Peyer's patch (tissue), 4 donors: Measurements from ENCODE around the gene RMND5A. TPM values are rescaled to one million over a fixed set of nuclear protein-coding genes. Genes with fewer than 3 reads are reported as not detected.
A peak's percentile ranks its signal among the peaks of the same experiment; 100 is the strongest.

ENCODE experiments used
- DNase-seq, 3 donors: peaks; one replicate each; pipeline ENCODE4 v3.0.0-alpha.2; 2017 to 2019
- H3K27ac ChIP-seq, 4 donors: fragments of 200-600 bp; sonication (generic); one replicate each; pipeline ENCODE4 v1.5.1; 2016 to 2019
- H3K27me3 ChIP-seq, 2 donors: fragments of 200-600 bp; sonication (generic); one replicate each; pipeline ENCODE4 v1.5.1; 2019
- H3K36me3 ChIP-seq, 3 donors: fragments of 200-600 bp; sonication (generic); one replicate each; pipeline ENCODE4 v1.5.1; 2016 to 2019
- H3K4me1 ChIP-seq, 4 donors: fragments of 200-600 bp; sonication (generic); one replicate each; pipeline ENCODE4 v1.5.1; 2016 to 2019
- H3K4me3 ChIP-seq, 4 donors: fragments of 200-600 bp; sonication (generic); 1 replicate in 3 of 4; 2 replicates in 1 of 4; pipeline ENCODE4 v1.5.1; 2016 to 2019; ENCODE audit warnings: mild to moderate bottlenecking in 1 of 4
- H3K9me3 ChIP-seq, 4 donors: fragments of 200-600 bp; sonication (generic); one replicate each; pipeline ENCODE4 v1.5.1; 2016 to 2019; ENCODE audit warnings: mild to moderate bottlenecking in 1 of 4
- POLR2A ChIP-seq, 2 donors: fragments of 450-650 bp; IDR thresholded peaks; one replicate each; pipeline ENCODE4 v1.5.1; 2017; ENCODE audit warnings: antibody characterized with exemption in 2 of 2, mild to moderate bottlenecking in 2 of 2, moderate library complexity in 2 of 2
- total RNA-seq, 4 donors: library from RNA; depleted of rRNA; stranded (reverse); fragments of >200 nt; gene quantifications; one replicate each; pipeline ENCODE4 v1.1.0, GENCODE V29; 2016
- TF ChIP-seq, protein P1 (sequence below), 6 experiments: fragments of 450-650 bp in 4 of 6; fragments of 200-600 bp in 2 of 6; sonication (generic) in 1 of 6; IDR thresholded peaks; one replicate each; pipeline ENCODE4 v1.5.1; 2017 to 2019; ENCODE audit warnings: antibody characterized with exemption in 6 of 6, mild to moderate bottlenecking in 3 of 6, moderate library complexity in 1 of 6

Gene RMND5A
- total RNA-seq, 4 donors from 2014 or later = 26.4 to 98.6 (median 49.6) TPM

GRCh38 chr2:86781363-86781762, 61.3 kb downstream of the RMND5A start:
- Histone ChIP-seq H3K27ac (no peak overlapping the region), H3K9me3 (no peaks in the 10 kb centered on the region), H3K4me3 (no peak overlapping the region), H3K36me3 (no peaks in the 10 kb centered on the region), H3K4me1 (no peaks in the 10 kb centered on the region), H3K27me3 (no peaks in the 10 kb centered on the region)
- no peak for TF ChIP-seq POLR2A (IDR thresholded peaks at IDR 0.05)
- TF ChIP-seq, protein P1, sequence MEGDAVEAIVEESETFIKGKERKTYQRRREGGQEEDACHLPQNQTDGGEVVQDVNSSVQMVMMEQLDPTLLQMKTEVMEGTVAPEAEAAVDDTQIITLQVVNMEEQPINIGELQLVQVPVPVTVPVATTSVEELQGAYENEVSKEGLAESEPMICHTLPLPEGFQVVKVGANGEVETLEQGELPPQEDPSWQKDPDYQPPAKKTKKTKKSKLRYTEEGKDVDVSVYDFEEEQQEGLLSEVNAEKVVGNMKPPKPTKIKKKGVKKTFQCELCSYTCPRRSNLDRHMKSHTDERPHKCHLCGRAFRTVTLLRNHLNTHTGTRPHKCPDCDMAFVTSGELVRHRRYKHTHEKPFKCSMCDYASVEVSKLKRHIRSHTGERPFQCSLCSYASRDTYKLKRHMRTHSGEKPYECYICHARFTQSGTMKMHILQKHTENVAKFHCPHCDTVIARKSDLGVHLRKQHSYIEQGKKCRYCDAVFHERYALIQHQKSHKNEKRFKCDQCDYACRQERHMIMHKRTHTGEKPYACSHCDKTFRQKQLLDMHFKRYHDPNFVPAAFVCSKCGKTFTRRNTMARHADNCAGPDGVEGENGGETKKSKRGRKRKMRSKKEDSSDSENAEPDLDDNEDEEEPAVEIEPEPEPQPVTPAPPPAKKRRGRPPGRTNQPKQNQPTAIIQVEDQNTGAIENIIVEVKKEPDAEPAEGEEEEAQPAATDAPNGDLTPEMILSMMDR (IDR thresholded peaks at IDR 0.05) = no peak
- DNase-seq = no peak

- no peak for DNase-seq
- Histone ChIP-seq H3K27ac (no peak overlapping the region), H3K27me3 (no peaks in the 10 kb centered on the region), H3K9me3 (no peaks in the 10 kb centered on the region), H3K4me3 (no peak overlapping the region), H3K4me1 (no peaks in the 10 kb centered on the region), H3K36me3 (no peaks in the 10 kb centered on the region)
- TF ChIP-seq, protein P1 (IDR thresholded peaks at IDR 0.05) = no peak
- no peak for TF ChIP-seq POLR2A (IDR thresholded peaks at IDR 0.05)
Observed at GRCh38 chr2:86782748-86783147, 62.7 kb downstream of the RMND5A start.

GRCh38 chr2:86783615-86784339, 63.7 kb downstream of the RMND5A start:
- Histone ChIP-seq H3K4me3 (no peak overlapping the region), H3K27ac (no peak overlapping the region), H3K4me1 (peaks cover 0 to 2% (median 0%) of the 10 kb centered on the region in 4 donors), H3K9me3 (no peaks in the 10 kb centered on the region), H3K27me3 (peaks cover 0 to 6% of the 10 kb centered on the region in 2 donors), H3K36me3 (no peaks in the 10 kb centered on the region)
- DNase-seq = no peak
- no peak for TF ChIP-seq POLR2A (IDR thresholded peaks at IDR 0.05)
- TF ChIP-seq, protein P1 (IDR thresholded peaks at IDR 0.05) = no peak

DNA sequence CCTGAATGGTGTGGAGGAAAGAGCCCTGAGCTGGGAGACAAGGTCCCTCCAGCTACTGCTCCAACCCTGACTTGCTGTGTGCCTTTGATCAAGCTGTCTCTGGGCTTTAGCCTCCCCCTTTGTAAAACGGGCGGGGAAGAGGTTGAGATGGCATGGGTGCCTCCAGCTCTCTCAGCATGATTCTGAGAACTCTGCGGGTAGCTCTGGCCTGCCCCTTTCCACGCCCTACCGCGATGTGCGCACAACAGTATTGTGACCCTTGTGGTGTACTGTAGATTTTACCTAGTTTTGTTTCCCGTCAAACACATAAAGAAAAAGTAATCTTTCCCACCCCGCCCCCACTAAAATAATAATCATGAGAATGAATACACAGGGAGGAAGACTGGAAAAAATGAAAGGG, 65.4 kb downstream of the RMND5A start:
- Histone ChIP-seq H3K27me3 (peaks cover 0 to 23% of the 10 kb centered on the region in 2 donors), H3K27ac (peak overlapping the region in 1 of 4 donors; percentile 47), H3K4me3 (no peak overlapping the region), H3K9me3 (no peaks in the 10 kb centered on the region), H3K4me1 (peaks cover 0 to 19% (median under 1%) of the 10 kb centered on the region in 4 donors), H3K36me3 (no peaks in the 10 kb centered on the region)
- no peak for TF ChIP-seq POLR2A (IDR thresholded peaks at IDR 0.05)
- TF ChIP-seq, protein P1 (IDR thresholded peaks at IDR 0.05) = no peak
- DNase-seq = no peak

DNA sequence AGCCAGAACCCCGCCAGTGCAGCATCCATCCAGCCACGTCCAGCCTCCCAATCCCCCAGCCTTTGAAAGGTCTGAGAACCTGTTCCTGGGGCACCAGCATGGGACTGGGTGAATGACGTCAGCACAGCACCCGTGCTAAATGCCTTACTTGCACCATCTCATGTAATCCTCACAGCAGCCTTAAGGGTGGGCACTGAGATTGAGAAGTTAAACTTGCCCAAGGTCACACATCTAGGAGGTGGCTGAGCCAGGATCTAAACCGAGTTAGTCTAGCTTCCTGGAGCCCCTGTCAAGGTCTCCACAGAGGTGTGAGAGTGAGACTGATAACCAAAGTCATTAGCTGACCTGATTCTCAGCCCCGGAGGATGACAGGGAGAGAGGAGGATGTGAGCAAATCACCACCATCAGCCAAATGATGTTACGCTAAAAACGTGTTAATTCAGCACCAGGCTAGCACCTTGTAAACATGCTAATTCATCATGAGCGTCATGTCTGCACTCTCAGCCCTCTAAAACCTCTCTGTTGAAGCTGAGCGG, 66.0 kb downstream of the RMND5A start:
- peak overlapping the region in 3 of 4 donors; percentile 25 to 47 (median 43) for H3K27ac ChIP-seq
- H3K27me3 ChIP-seq = peaks cover 0 to 29% of the 10 kb centered on the region in 2 donors
- TF ChIP-seq, protein P1 (IDR thresholded peaks at IDR 0.05) = no peak
- TF ChIP-seq POLR2A (IDR thresholded peaks at IDR 0.05) = no peak
- no peak overlapping the region for H3K4me3 ChIP-seq
- H3K9me3 ChIP-seq = no peaks in the 10 kb centered on the region
- H3K4me1 ChIP-seq = peaks cover 0 to 25% (median 4%) of the 10 kb centered on the region in 4 donors
- no peak for DNase-seq
- no peaks in the 10 kb centered on the region for H3K36me3 ChIP-seq
